Smooth muscle cell (in vitro differentiated cells): ENCODE measurements around the gene KRCC1. TPM values are rescaled to one million over a fixed set of nuclear protein-coding genes. Genes with fewer than 3 reads are reported as not detected.

Experiments
- DNase-seq: peaks from one replicate; lab custom pipeline; 2025; ENCODE audit not compliant: unreplicated experiment; lab: John Stamatoyannopoulos, UW
- H2AFZ ChIP-seq: fragments of 200-600 bp; sonication (generic); 2 replicates; pipeline ENCODE4 v1.6.0; 2016; ENCODE audit warnings: antibody characterized with exemption, low read depth, mild to moderate bottlenecking
- H3F3A ChIP-seq: fragments of 200-600 bp; sonication (generic); 2 replicates; pipeline ENCODE4 v1.6.0; 2017; ENCODE audit warnings: antibody characterized with exemption, low read depth
- H3K27ac ChIP-seq: fragments of 200-600 bp; sonication (generic); 2 replicates; pipeline ENCODE4 v1.5.1; 2016; ENCODE audit warnings: low read depth, mild to moderate bottlenecking
- H3K27me3 ChIP-seq: fragments of 200-600 bp; sonication (generic); 2 replicates; pipeline ENCODE4 v1.6.1; 2016; ENCODE audit warnings: low read depth, mild to moderate bottlenecking
- H3K36me3 ChIP-seq: fragments of 200-600 bp; sonication (generic); 2 replicates; pipeline ENCODE4 v1.5.1; 2016; ENCODE audit warnings: low read depth
- H3K4me1 ChIP-seq: fragments of 200-600 bp; sonication (generic); 2 replicates; pipeline ENCODE4 v1.5.1; 2016; ENCODE audit warnings: low read depth
- H3K4me2 ChIP-seq: fragments of 200-600 bp; sonication (generic); 2 replicates; pipeline ENCODE4 v1.6.0; 2016; ENCODE audit warnings: mild to moderate bottlenecking
- H3K4me3 ChIP-seq: fragments of 200-600 bp; sonication (generic); 2 replicates; pipeline ENCODE4 v1.5.1; 2016; ENCODE audit warnings: mild to moderate bottlenecking
- H3K79me2 ChIP-seq: fragments of 200-600 bp; sonication (generic); 2 replicates; pipeline ENCODE4 v1.6.0; 2016; ENCODE audit warnings: low read depth, mild to moderate bottlenecking
- H3K9ac ChIP-seq: fragments of 200-600 bp; sonication (generic); 2 replicates; pipeline ENCODE4 v1.6.0; 2016; ENCODE audit warnings: low read depth
- H3K9me3 ChIP-seq: fragments of 200-600 bp; sonication (generic); replicated peaks from 2 replicates; pipeline ENCODE4 v1.5.1; 2016; ENCODE audit warnings: low read depth
- H4K20me1 ChIP-seq: fragments of 200-600 bp; sonication (generic); 2 replicates; pipeline ENCODE4 v1.6.0; 2016; ENCODE audit warnings: low read depth
- CTCF ChIP-seq: fragments of 200-600 bp; sonication (generic); IDR thresholded peaks from 2 replicates; pipeline ENCODE4 v1.5.1; 2017; ENCODE audit warnings: borderline replicate concordance, mild to moderate bottlenecking, antibody characterized with exemption; ENCODE audit not compliant: insufficient read depth, poor library complexity, severe bottlenecking
- WGBS: methylation state at CpG from one replicate; pipeline ENCODE4 v1.1.7; 2016; ENCODE audit warnings: low lambda C conversion rate; 5-methylcytosine and 5-hydroxymethylcytosine counted together
- polyA plus RNA-seq: library from polyadenylated mRNA; unstranded; fragments of >200 nt; fragmentation: Nextera tagmentation; extraction: Ambion mirVana; gene quantifications from 2 replicates; pipeline ENCODE4 v1.2.1, GENCODE V29; 2016
- total RNA-seq: library from RNA; depleted of rRNA; stranded (reverse); fragments of >200 nt; gene quantifications from 2 replicates; pipeline ENCODE4 v1.2.3, GENCODE V29; 2014

Gene KRCC1
- total and polyA plus RNA-seq, 2 experiments from 2014 or later: 19.7 to 45.9 TPM

- Histone ChIP-seq H3K4me1 (no peaks in the 10 kb centered on the region), H4K20me1 (no peaks in the 10 kb centered on the region), H3K9ac (no peak overlapping the region), H3K79me2 (no peaks in the 10 kb centered on the region), H3K4me2 (no peak overlapping the region), H3F3A (no peaks in the 10 kb centered on the region), H3K4me3 (no peak overlapping the region), H3K27ac (no peak overlapping the region), H3K27me3 (no peaks in the 10 kb centered on the region), H3K36me3 (no peaks in the 10 kb centered on the region), H3K9me3 (no peaks in the 10 kb centered on the region), H2AFZ (no peak overlapping the region)
- WGBS: 30% methylated on average over 4 of the region's 4 CpGs
- TF ChIP-seq CTCF: no peak
- no peak for DNase-seq
Observed at GRCh38 chr2:88066543-88066942, 11.0 kb upstream of the KRCC1 start.

DNA sequence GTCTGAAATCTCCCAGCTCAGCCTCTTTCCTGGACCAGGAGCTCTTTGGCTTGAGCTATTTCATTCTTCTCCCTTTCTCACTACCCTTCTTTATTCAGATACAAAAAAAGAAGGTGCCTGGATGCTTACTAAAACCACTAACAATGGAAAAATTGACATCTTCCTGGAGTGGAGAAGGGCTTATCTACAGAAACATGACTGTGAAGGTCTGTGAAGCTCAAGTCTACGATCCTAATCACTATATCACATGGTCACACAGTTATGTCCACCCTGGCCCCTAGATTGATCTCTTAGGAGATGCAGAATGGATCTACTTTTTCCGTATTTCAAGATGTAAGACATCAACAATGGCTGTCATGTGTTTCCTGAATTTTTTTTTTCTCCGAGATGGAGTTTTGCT lies 5.7 kb upstream of the KRCC1 start:
- Histone ChIP-seq H3K9ac (no peak overlapping the region), H3K9me3 (no peaks in the 10 kb centered on the region), H4K20me1 (no peaks in the 10 kb centered on the region), H3K27me3 (no peaks in the 10 kb centered on the region), H3F3A (no peaks in the 10 kb centered on the region), H3K36me3 (no peaks in the 10 kb centered on the region), H3K27ac (no peak overlapping the region), H3K4me1 (no peaks in the 10 kb centered on the region), H3K4me2 (no peak overlapping the region), H2AFZ (no peak overlapping the region), H3K4me3 (no peak overlapping the region), H3K79me2 (no peaks in the 10 kb centered on the region)
- DNase-seq: no peak
- no peak for TF ChIP-seq CTCF
- 86% methylated on average over 3 of the region's 3 CpGs for WGBS

- Histone ChIP-seq H4K20me1 (no peaks in the 10 kb centered on the region), H3F3A (no peaks in the 10 kb centered on the region), H3K79me2 (peaks cover 2% of the 10 kb centered on the region), H3K4me3 (no peak overlapping the region), H3K9me3 (no peaks in the 10 kb centered on the region), H3K27me3 (no peaks in the 10 kb centered on the region), H3K9ac (no peak overlapping the region), H3K36me3 (no peaks in the 10 kb centered on the region), H3K4me1 (no peaks in the 10 kb centered on the region), H3K27ac (no peak overlapping the region), H3K4me2 (no peak overlapping the region), H2AFZ (no peak overlapping the region)
- WGBS: 73% methylated on average over 2 of the region's 2 CpGs
- DNase-seq: no peak
- no peak for TF ChIP-seq CTCF
Observed at GRCh38 chr2:88060907-88061275, 5.3 kb upstream of the KRCC1 start.
